ENCODE results near the gene STEAP3. TPM values are rescaled to one million over a fixed set of nuclear protein-coding genes. Genes with fewer than 3 reads are reported as not detected.

Gene STEAP3
- total and polyA plus RNA-seq, 12 donors = 5.0 to 18.2 (median 7.4) TPM

DNA sequence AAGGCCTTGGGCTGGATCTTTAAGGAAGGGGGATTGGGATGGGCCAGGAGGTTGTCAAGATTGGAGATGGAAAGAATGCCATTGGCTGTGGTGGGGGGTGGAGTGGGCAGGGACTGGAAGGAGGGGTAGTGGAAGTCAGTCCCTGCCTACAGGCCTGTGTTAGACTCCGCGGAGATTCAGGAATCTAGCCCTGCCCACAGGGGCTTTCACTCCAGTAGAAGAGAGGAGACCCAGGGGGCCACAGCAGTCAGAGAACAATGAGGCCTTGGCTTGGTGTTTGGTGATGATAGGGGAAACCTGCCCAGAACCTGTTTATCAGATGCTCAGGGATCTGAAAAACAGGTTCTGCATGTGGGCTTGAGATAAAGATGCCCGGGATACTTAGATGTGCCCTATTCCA lies 6.1 kb downstream of the STEAP3 start:
- Histone ChIP-seq H3K9me3 (no peaks in the 10 kb centered on the region), H3K4me1 (peaks cover 0 to 9% (median 1%) of the 10 kb centered on the region in 9 donors), H3K27me3 (peaks cover 0 to 4% (median 0%) of the 10 kb centered on the region in 7 donors), H3K27ac (no peak overlapping the region), H3K4me3 (no peak overlapping the region), H3K36me3 (no peaks in the 10 kb centered on the region)
- no peak for TF ChIP-seq CTCF (IDR thresholded peaks at IDR 0.05)
- 82 to 85% methylated on average over 3 of the region's 3 CpGs for WGBS, 2 donors
- DNase-seq (no peak), ATAC-seq (no peak)
- intact Hi-C loops (cut with DNase I) = loop anchor here in 2 of 10 donors (10.0 kb wide), 3 partner anchors 55 to 245 kb away; no protein-coding TSS in a partner anchor

- 69 to 72% methylated on average over 28 of the region's 28 CpGs for WGBS, 2 donors
- intact Hi-C loops (cut with DNase I) = no loop called here
- no peak for ATAC-seq
- no peaks in the 10 kb centered on the region for H3K36me3 ChIP-seq
- H3K4me3 ChIP-seq = no peak overlapping the region
- H3K9me3 ChIP-seq = no peaks in the 10 kb centered on the region
- no peak overlapping the region for H3K27ac ChIP-seq
- DNase-seq = no peak
- peaks cover 0 to 3% (median 0%) of the 10 kb centered on the region in 9 donors for H3K4me1 ChIP-seq
- H3K27me3 ChIP-seq = no peaks in the 10 kb centered on the region
- no peak for TF ChIP-seq CTCF (IDR thresholded peaks at IDR 0.05)
Observed at GRCh38 chr2:119230219-119231185, 6.9 kb downstream of the STEAP3 start.

- 97 to 98% methylated on average over 10 of the region's 10 CpGs for WGBS, 2 donors
- Histone ChIP-seq H3K4me3 (no peak overlapping the region), H3K9me3 (no peaks in the 10 kb centered on the region), H3K4me1 (peaks cover 0 to 3% (median 0%) of the 10 kb centered on the region in 9 donors), H3K27me3 (no peaks in the 10 kb centered on the region), H3K27ac (no peak overlapping the region), H3K36me3 (no peaks in the 10 kb centered on the region)
- DNase-seq (no peak), ATAC-seq (no peak)
- no peak for TF ChIP-seq CTCF (IDR thresholded peaks at IDR 0.05)
- intact Hi-C loops (cut with DNase I) = no loop called here
Observed at GRCh38 chr2:119231975-119232665, 8.5 kb downstream of the STEAP3 start.

DNA sequence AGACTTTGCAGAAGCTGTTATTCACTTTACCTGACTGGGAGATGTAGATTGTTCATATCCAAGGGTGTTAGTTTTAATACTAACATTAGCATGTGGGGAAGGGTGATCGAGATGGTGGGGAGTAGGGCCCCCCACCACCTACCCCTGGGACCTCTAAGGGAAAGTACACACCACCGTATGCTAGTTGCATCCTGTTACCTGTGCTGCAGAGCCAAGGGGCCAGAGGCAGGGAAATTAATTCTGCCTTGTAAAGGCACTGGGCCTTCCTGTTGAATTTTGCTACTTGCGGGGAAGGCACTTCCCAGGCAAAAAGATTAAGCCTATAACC lies 9.0 kb downstream of the STEAP3 start:
- no peaks in the 10 kb centered on the region for H3K9me3 ChIP-seq
- DNase-seq (no peak), ATAC-seq (no peak)
- H3K4me3 ChIP-seq = no peak overlapping the region
- H3K4me1 ChIP-seq = peaks cover 0 to 3% (median 0%) of the 10 kb centered on the region in 9 donors
- H3K27me3 ChIP-seq = no peaks in the 10 kb centered on the region
- 89 to 94% methylated on average over 3 of the region's 3 CpGs for WGBS, 2 donors
- intact Hi-C loops (cut with DNase I) = no loop called here
- no peaks in the 10 kb centered on the region for H3K36me3 ChIP-seq
- TF ChIP-seq CTCF (IDR thresholded peaks at IDR 0.05) = no peak
- no peak overlapping the region for H3K27ac ChIP-seq
